GM23248 (cell line): ENCODE measurements around the gene M1AP. TPM values are rescaled to one million over a fixed set of nuclear protein-coding genes. Genes with fewer than 3 reads are reported as not detected.

ENCODE experiments used
- DNase-seq: peaks from one replicate; pipeline ENCODE4 v3.0.0-alpha.2; 2015
- H2AFZ ChIP-seq: fragments of 200-600 bp; sonication (generic); 2 replicates; pipeline ENCODE4 v1.6.1; 2016; ENCODE audit warnings: antibody characterized with exemption
- H3F3A ChIP-seq: fragments of 200-600 bp; sonication (generic); 2 replicates; pipeline ENCODE4 v1.6.1; 2016; ENCODE audit warnings: mild to moderate bottlenecking, antibody characterized with exemption, mixed run types; ENCODE audit not compliant: insufficient read depth
- H3K27ac ChIP-seq: fragments of 200-600 bp; sonication (generic); 2 replicates; pipeline ENCODE4 v1.5.1; 2016; ENCODE audit warnings: mild to moderate bottlenecking
- H3K27me3 ChIP-seq: fragments of 200-600 bp; sonication (generic); replicated peaks from 2 replicates; pipeline ENCODE4 v1.6.1; 2016; ENCODE audit warnings: mild to moderate bottlenecking; ENCODE audit not compliant: insufficient read depth
- H3K36me3 ChIP-seq: fragments of 200-600 bp; sonication (generic); 2 replicates; pipeline ENCODE4 v1.6.1; 2016; ENCODE audit warnings: low read depth, mild to moderate bottlenecking
- H3K4me1 ChIP-seq: fragments of 200-600 bp; sonication (generic); 2 replicates; pipeline ENCODE4 v1.6.1; 2016; ENCODE audit warnings: mild to moderate bottlenecking; ENCODE audit not compliant: insufficient read depth
- H3K4me2 ChIP-seq: fragments of 200-600 bp; sonication (generic); one replicate; pipeline ENCODE4 v1.6.1; 2016; ENCODE audit warnings: mild to moderate bottlenecking; ENCODE audit not compliant: unreplicated experiment
- H3K4me3 ChIP-seq: fragments of 200-600 bp; sonication (generic); 2 replicates; pipeline ENCODE4 v1.5.1; 2016; ENCODE audit warnings: mild to moderate bottlenecking
- H3K79me2 ChIP-seq: fragments of 200-600 bp; sonication (generic); 2 replicates; pipeline ENCODE4 v1.6.1; 2016; ENCODE audit warnings: mild to moderate bottlenecking; ENCODE audit not compliant: insufficient read depth
- H3K9ac ChIP-seq: fragments of 200-600 bp; sonication (generic); 2 replicates; pipeline ENCODE4 v1.6.1; 2016; ENCODE audit warnings: mild to moderate bottlenecking
- H3K9me2 ChIP-seq: fragments of 200-600 bp; sonication (generic); 2 replicates; pipeline ENCODE4 v1.6.1; 2016; ENCODE audit warnings: mixed run types, mild to moderate bottlenecking, moderate library complexity; ENCODE audit not compliant: insufficient read depth
- H3K9me3 ChIP-seq: fragments of 200-600 bp; sonication (generic); one replicate; pipeline ENCODE4 v1.6.1; 2017; ENCODE audit warnings: low read depth
- H4K20me1 ChIP-seq: fragments of 200-600 bp; sonication (generic); 2 replicates; pipeline ENCODE4 v1.6.0; 2016; ENCODE audit not compliant: insufficient read depth
- EZH2 ChIP-seq: fragments of 200-600 bp; sonication (generic); IDR thresholded peaks from 2 replicates; pipeline ENCODE4 v1.6.1; 2018; ENCODE audit warnings: antibody characterized with exemption, mild to moderate bottlenecking; ENCODE audit not compliant: insufficient read depth, poor library complexity, severe bottlenecking
- EZH2phosphoT487 ChIP-seq: fragments of 200-600 bp; sonication (generic); IDR thresholded peaks from 2 replicates; pipeline ENCODE4 v1.6.1; 2018; ENCODE audit warnings: antibody characterized with exemption, moderate library complexity, mild to moderate bottlenecking, low read depth; ENCODE audit not compliant: insufficient read depth
- WGBS, 2 experiments: methylation state at CpG; one replicate each; pipeline ENCODE4 v1.1.6; 2015 to 2017; ENCODE audit warnings: low lambda C conversion rate in 2 of 2, low coverage in 1 of 2; ENCODE audit errors: missing lambda C conversion rate in 2 of 2; 5-methylcytosine and 5-hydroxymethylcytosine counted together
- in situ Hi-C: fragments of 300-500 bp; cut with MboI; formaldehyde crosslinking; loops from 2 replicates; pipeline ENCODE4 v1.15.0; 2020
- polyA plus RNA-seq: library from polyadenylated mRNA; unstranded; fragments of >200 nt; fragmentation: Nextera tagmentation; extraction: Ambion mirVana; gene quantifications from 2 replicates; pipeline ENCODE4 v1.2.1, GENCODE V29; 2016
- total RNA-seq: library from RNA; depleted of rRNA; stranded (reverse); fragments of >200 nt; shearing (Covaris generic); gene quantifications from 2 replicates; pipeline ENCODE4 v1.2.3, GENCODE V29; 2014

The M1AP gene
- total and polyA plus RNA-seq, 2 experiments from 2014 or later: 0.18 to 1.5 TPM

GRCh38 chr2:74524005-74524404 lies 124.1 kb downstream of the M1AP start:
- H3K4me2 ChIP-seq: no peak overlapping the region
- peaks cover 11% of the 10 kb centered on the region for H3K27me3 ChIP-seq
- peaks cover 7% of the 10 kb centered on the region for H3K4me1 ChIP-seq
- no peak for DNase-seq
- H3K9ac ChIP-seq: no peak overlapping the region
- no peak overlapping the region for H2AFZ ChIP-seq
- no peaks in the 10 kb centered on the region for H3F3A ChIP-seq
- peaks cover 23% of the 10 kb centered on the region for H3K79me2 ChIP-seq
- TF ChIP-seq EZH2 (no peak), EZH2phosphoT487 (no peak)
- H4K20me1 ChIP-seq: no peaks in the 10 kb centered on the region
- 0 out of 2 replicates have a peak, but pooled peaks cover 11% of the 10 kb centered on the region for H3K36me3 ChIP-seq
- no peak overlapping the region for H3K27ac ChIP-seq
- H3K4me3 ChIP-seq: no peak overlapping the region
- H3K9me3 ChIP-seq: no peaks in the 10 kb centered on the region
- H3K9me2 ChIP-seq: no peaks in the 10 kb centered on the region
- 60 to 63% methylated on average over 9 of the region's 9 CpGs for WGBS, 2 experiments
- in situ Hi-C loops: no loop called here

- no peaks in the 10 kb centered on the region for H3K4me1 ChIP-seq
- in situ Hi-C loops: no loop called here
- WGBS, 2 experiments: 67 to 71% methylated on average over 3 of the region's 3 CpGs
Observed at GRCh38 chr2:74522516-74522915, 125.6 kb downstream of the M1AP start.

GRCh38 chr2:74516650-74517049 lies 131.5 kb downstream of the M1AP start:
- H3K27ac ChIP-seq: no peak overlapping the region
- TF ChIP-seq EZH2 (no peak), EZH2phosphoT487 (no peak)
- H3K4me3 ChIP-seq: no peak overlapping the region
- in situ Hi-C loops: no loop called here
- no peaks in the 10 kb centered on the region for H3K9me3 ChIP-seq
- no peak for DNase-seq
- H3K9ac ChIP-seq: no peak overlapping the region
- no peaks in the 10 kb centered on the region for H3K4me1 ChIP-seq
- H4K20me1 ChIP-seq: no peaks in the 10 kb centered on the region
- peaks cover 84% of the 10 kb centered on the region for H3K27me3 ChIP-seq
- H3F3A ChIP-seq: no peaks in the 10 kb centered on the region
- no peaks in the 10 kb centered on the region for H3K36me3 ChIP-seq
- no peak overlapping the region for H2AFZ ChIP-seq
- no peaks in the 10 kb centered on the region for H3K79me2 ChIP-seq
- H3K4me2 ChIP-seq: no peak overlapping the region
- no peaks in the 10 kb centered on the region for H3K9me2 ChIP-seq
- WGBS, 2 experiments: 60 to 66% methylated on average over 13 of the region's 13 CpGs

More at GRCh38 chr2:74522516-74522915, 125.6 kb downstream of the M1AP start:
- Histone ChIP-seq H4K20me1 (no peaks in the 10 kb centered on the region), H3K79me2 (peaks cover 8% of the 10 kb centered on the region), H3K4me2 (no peak overlapping the region), H2AFZ (no peak overlapping the region), H3K36me3 (0 out of 2 replicates have a peak, but pooled peaks cover 11% of the 10 kb centered on the region), H3K4me3 (no peak overlapping the region), H3K27ac (no peak overlapping the region), H3K9me3 (no peaks in the 10 kb centered on the region), H3K27me3 (peaks cover 26% of the 10 kb centered on the region), H3F3A (no peaks in the 10 kb centered on the region), H3K9me2 (no peaks in the 10 kb centered on the region), H3K9ac (no peak overlapping the region)
- TF ChIP-seq EZH2 (no peak), EZH2phosphoT487 (no peak)
- no peak for DNase-seq

GRCh38 chr2:74515981-74516633 lies 132.0 kb downstream of the M1AP start:
- Histone ChIP-seq H3K27ac (no peak overlapping the region), H4K20me1 (no peaks in the 10 kb centered on the region), H3K4me3 (no peak overlapping the region), H3K79me2 (no peaks in the 10 kb centered on the region), H3K36me3 (no peaks in the 10 kb centered on the region), H3K9me2 (no peaks in the 10 kb centered on the region), H3K27me3 (peaks cover 86% of the 10 kb centered on the region), H3K4me1 (no peaks in the 10 kb centered on the region), H3F3A (no peaks in the 10 kb centered on the region), H3K9me3 (no peaks in the 10 kb centered on the region), H2AFZ (no peak overlapping the region), H3K4me2 (no peak overlapping the region), H3K9ac (no peak overlapping the region)
- in situ Hi-C loops: no loop called here
- no peak for TF ChIP-seq EZH2
- no peak for TF ChIP-seq EZH2phosphoT487
- peak; percentile 59 for DNase-seq
- 12% methylated on average over 57 to 61 of the region's 72 CpGs for WGBS, 2 experiments
